Stimulated activated effector memory CD8-positive, alpha-beta T cell treated with anti-CD3 and anti-CD28 coated beads, Interleukin-12 subunit alpha, Interleukin-12 subunit beta, amount 100 ng/mL, for 72 hours (primary cell): ENCODE data around the gene CHPF.
A peak's percentile ranks its signal among the peaks of the same experiment; 100 is the strongest.

Experiments
- ATAC-seq: fragments of 150-1000 bp; cut with Tn5 transposase; 2 replicates; pipeline ENCODE4 v1.10.0; 2021
- DNase-seq, 2 donors: peaks; one replicate each; pipeline ENCODE4 v3.0.0; 2021 to 2022; ENCODE audit warnings: low spot score in 2 of 2
- H3K27ac Mint-ChIP-seq: one replicate; pipeline ENCODE4 v1.8.0; 2022; ENCODE audit warnings: mild to moderate bottlenecking, mixed read lengths
- H3K36me3 Mint-ChIP-seq: one replicate; pipeline ENCODE4 v1.8.0; 2022; ENCODE audit warnings: mild to moderate bottlenecking, mixed read lengths
- H3K4me1 Mint-ChIP-seq: one replicate; pipeline ENCODE4 v1.8.0; 2022; ENCODE audit warnings: mixed read lengths
- H3K4me3 Mint-ChIP-seq: one replicate; pipeline ENCODE4 v1.8.0; 2022; ENCODE audit warnings: mild to moderate bottlenecking, mixed read lengths
- H3K9me3 Mint-ChIP-seq: one replicate; pipeline ENCODE4 v1.8.0; 2022; ENCODE audit warnings: mixed read lengths

The CHPF gene

GRCh38 chr2:219495531-219496122 lies 48.0 kb downstream of the CHPF start:
- no peak overlapping the region for H3K27ac Mint-ChIP-seq
- no peaks in the 10 kb centered on the region for H3K9me3 Mint-ChIP-seq
- no peak overlapping the region for H3K4me3 Mint-ChIP-seq
- ATAC-seq (peak; percentile 19), DNase-seq (peak; percentile 29 to 73)
- H3K36me3 Mint-ChIP-seq = peaks cover 10% of the 10 kb centered on the region
- peaks cover 45% of the 10 kb centered on the region for H3K4me1 Mint-ChIP-seq

GRCh38 chr2:219494952-219495530 lies 48.6 kb downstream of the CHPF start:
- H3K36me3 Mint-ChIP-seq = peaks cover 10% of the 10 kb centered on the region
- H3K27ac Mint-ChIP-seq = no peak overlapping the region
- H3K4me1 Mint-ChIP-seq = peaks cover 40% of the 10 kb centered on the region
- H3K4me3 Mint-ChIP-seq = no peak overlapping the region
- ATAC-seq = no peak
- DNase-seq = no peak
- H3K9me3 Mint-ChIP-seq = no peaks in the 10 kb centered on the region

GRCh38 chr2:219493086-219493485 lies 50.5 kb downstream of the CHPF start:
- DNase-seq = no peak
- H3K4me1 Mint-ChIP-seq = peaks cover 20% of the 10 kb centered on the region
- H3K27ac Mint-ChIP-seq = no peak overlapping the region
- ATAC-seq = no peak
- H3K36me3 Mint-ChIP-seq = peaks cover 2% of the 10 kb centered on the region
- H3K4me3 Mint-ChIP-seq = no peak overlapping the region
- no peaks in the 10 kb centered on the region for H3K9me3 Mint-ChIP-seq

- no peaks in the 10 kb centered on the region for H3K36me3 Mint-ChIP-seq
- no peak for ATAC-seq
- DNase-seq = no peak
- no peak overlapping the region for H3K4me3 Mint-ChIP-seq
- H3K27ac Mint-ChIP-seq = no peak overlapping the region
- peaks cover 15% of the 10 kb centered on the region for H3K4me1 Mint-ChIP-seq
- H3K9me3 Mint-ChIP-seq = no peaks in the 10 kb centered on the region
These were observed 51.0 kb downstream of the CHPF start for GRCh38 chr2:219492575-219492974.

GRCh38 chr2:219491278-219491963 lies 52.2 kb downstream of the CHPF start:
- DNase-seq (no peak), ATAC-seq (no peak)
- no peaks in the 10 kb centered on the region for H3K36me3 Mint-ChIP-seq
- no peaks in the 10 kb centered on the region for H3K9me3 Mint-ChIP-seq
- H3K4me3 Mint-ChIP-seq = no peak overlapping the region
- H3K4me1 Mint-ChIP-seq = peaks cover 3% of the 10 kb centered on the region
- no peak overlapping the region for H3K27ac Mint-ChIP-seq

GRCh38 chr2:219490600-219491130 lies 52.9 kb downstream of the CHPF start:
- no peak for DNase-seq
- no peaks in the 10 kb centered on the region for H3K36me3 Mint-ChIP-seq
- H3K9me3 Mint-ChIP-seq = no peaks in the 10 kb centered on the region
- no peak overlapping the region for H3K27ac Mint-ChIP-seq
- no peak for ATAC-seq
- H3K4me3 Mint-ChIP-seq = no peak overlapping the region
- H3K4me1 Mint-ChIP-seq = no peaks in the 10 kb centered on the region

GRCh38 chr2:219490186-219490585 lies 53.4 kb downstream of the CHPF start:
- H3K27ac Mint-ChIP-seq = no peak overlapping the region
- H3K4me3 Mint-ChIP-seq = no peak overlapping the region
- H3K36me3 Mint-ChIP-seq = no peaks in the 10 kb centered on the region
- no peaks in the 10 kb centered on the region for H3K4me1 Mint-ChIP-seq
- no peak for DNase-seq
- no peak for ATAC-seq
- no peaks in the 10 kb centered on the region for H3K9me3 Mint-ChIP-seq

- ATAC-seq (no peak), DNase-seq (no peak)
- no peaks in the 10 kb centered on the region for H3K4me1 Mint-ChIP-seq
- H3K36me3 Mint-ChIP-seq = no peaks in the 10 kb centered on the region
- no peak overlapping the region for H3K4me3 Mint-ChIP-seq
- H3K9me3 Mint-ChIP-seq = no peaks in the 10 kb centered on the region
- H3K27ac Mint-ChIP-seq = no peak overlapping the region
These were observed 54.3 kb downstream of the CHPF start for GRCh38 chr2:219489315-219489714.
